K562 treated with DMSO at 1 percent for 12 hours (cell line): ENCODE results near the gene MMUT. TPM values are rescaled to one million over a fixed set of nuclear protein-coding genes. Genes with fewer than 3 reads are reported as not detected.

Source experiments
- total RNA-seq: library from RNA; unstranded; fragments of 300-600 nt; gene quantifications from 2 replicates; pipeline ENCODE4 v1.2.3, GENCODE V29; 2022; ENCODE audit not compliant: insufficient read depth

MMUT gene
- total RNA-seq: 8.4 and 20.3 TPM in 2 replicates

DNA sequence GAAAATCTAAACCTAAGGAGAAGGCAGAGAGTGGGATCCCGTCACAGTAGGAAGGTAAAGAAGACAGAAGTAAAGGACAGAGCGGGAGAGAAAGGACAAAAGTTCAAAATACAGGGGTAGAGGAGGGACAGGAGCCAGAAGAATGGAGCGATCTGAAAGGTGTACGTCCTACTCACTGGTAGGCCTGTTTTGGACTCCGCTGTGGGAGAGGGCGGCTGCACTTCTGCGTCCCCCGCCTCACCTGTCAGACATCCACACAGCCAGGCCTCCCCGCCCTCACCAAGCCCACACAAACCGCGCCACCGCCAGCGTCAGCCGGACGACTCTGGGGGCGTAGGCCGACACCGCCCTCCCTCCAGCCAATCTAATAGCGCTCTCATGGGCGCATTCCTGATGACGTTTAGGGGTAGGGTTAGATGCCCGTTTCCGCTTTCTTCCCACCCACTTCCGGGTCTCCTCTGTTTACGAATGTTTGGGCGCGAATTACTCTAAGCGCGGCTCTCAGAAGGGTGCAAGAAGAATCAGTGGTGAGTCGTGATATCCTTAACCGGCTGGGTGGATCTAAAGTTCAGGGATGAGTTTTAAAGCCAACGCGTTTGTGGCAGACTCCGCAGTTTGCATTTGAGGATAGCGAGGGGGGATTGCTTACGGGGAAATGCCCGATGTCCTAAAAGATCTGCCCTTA lies at the start of gene MMUT, which contains the start of gene CENPQ:
MMUT (minus strand) TSS at position 327 of the 685 bp plus-strand sequence. CDS start 3,787 bp downstream, outside the sequence.
CENPQ (plus strand) TSS at position 444 of the 685 bp plus-strand sequence. CDS start 6,807 bp downstream, outside the sequence.

DNA sequence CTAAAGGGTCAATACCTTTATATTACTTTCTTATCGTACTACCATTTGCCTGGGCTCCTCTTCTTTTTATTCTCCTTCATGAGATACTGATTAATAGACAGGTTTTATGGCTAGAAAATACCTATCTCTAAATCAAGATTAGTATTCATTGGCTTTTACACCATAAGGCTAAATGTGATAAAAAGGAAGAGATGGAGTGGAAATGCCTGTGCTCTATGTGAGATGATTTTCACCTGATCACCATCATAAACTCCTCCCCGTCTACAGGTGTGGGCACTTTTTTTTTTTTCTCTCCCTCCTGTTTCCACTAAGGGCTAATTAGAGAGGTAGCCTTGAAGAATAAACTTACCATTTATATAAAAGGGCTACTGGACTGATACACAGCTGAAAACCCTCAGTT lies 36.6 kb upstream of the MMUT start, which contains the start of gene GLYATL3:
GLYATL3 (plus strand) TSS at position 301 of the 400 bp plus-strand sequence. CDS start 12,068 bp downstream, outside the sequence.

Other genes with a start within 250 kb of the MMUT start
- gene CENPQ, start 117 bp upstream of the MMUT start, total RNA-seq: 12.9 and 19.6 TPM in 2 replicates
- gene GLYATL3, start 36.7 kb upstream of the MMUT start, total RNA-seq: not detected in 2 replicates
- gene C6orf141, start 87.4 kb upstream of the MMUT start, total RNA-seq: not detected in 2 replicates
- gene RHAG, start 173.6 kb upstream of the MMUT start, total RNA-seq: 78.2 and 112 TPM in 2 replicates